Psoas muscle (tissue), 8 donors: ENCODE measurements around the gene ULK4. TPM values are rescaled to one million over a fixed set of nuclear protein-coding genes. Genes with fewer than 3 reads are reported as not detected.

Experiments
- ATAC-seq, 4 donors: fragments of 200-7000 bp; cut with Tn5 transposase; one replicate each; pipeline ENCODE4 v1.9.1; 2020; ENCODE audit warnings: moderate library complexity in 3 of 4, mild to moderate bottlenecking in 2 of 4
- DNase-seq, 2 donors: peaks; one replicate each; pipeline ENCODE4 v3.0.0-alpha.2; 2020
- H3K27ac ChIP-seq: fragments of 200-600 bp; one replicate; pipeline ENCODE4 v1.8.0; 2022
- H3K27me3 ChIP-seq, 3 donors: fragments of 200-600 bp in 1 of 3; one replicate each; pipeline versions ENCODE4 v1.6.1 to v1.8.0; 2013 to 2022; ENCODE audit warnings: low read length in 2 of 3, mild to moderate bottlenecking in 2 of 3, moderate library complexity in 1 of 3; ENCODE audit not compliant: insufficient read depth in 3 of 3
- H3K36me3 ChIP-seq, 2 donors: fragments of 200-600 bp in 1 of 2; one replicate each; pipeline versions ENCODE4 v1.6.1 to v1.8.0; 2013 to 2022; ENCODE audit warnings: low read depth in 1 of 2, mild to moderate bottlenecking in 1 of 2, moderate library complexity in 1 of 2; ENCODE audit not compliant: insufficient read depth in 1 of 2
- H3K4me1 ChIP-seq: fragments of 200-600 bp; one replicate; pipeline ENCODE4 v1.8.0; 2022
- H3K4me3 ChIP-seq: fragments of 200-600 bp; one replicate; pipeline ENCODE4 v1.8.0; 2022; ENCODE audit warnings: mild to moderate bottlenecking
- H3K9me3 ChIP-seq: fragments of 200-600 bp; one replicate; pipeline ENCODE4 v1.8.0; 2022
- CTCF ChIP-seq: fragments of 200-600 bp; IDR thresholded peaks from one replicate; pipeline ENCODE4 v1.8.0; 2022; ENCODE audit warnings: antibody characterized with exemption
- WGBS, 3 donors: extraction: QIAGEN DNeasy Blood & Tissue Kit; methylation state at CpG; one replicate each; pipeline versions ENCODE4 v1.1.6 to v1.1.7; 2013; 5-methylcytosine and 5-hydroxymethylcytosine counted together
- intact Hi-C, 2 donors: fragments of 100-400 bp; cut with DNase I; formaldehyde crosslinking; loops; one replicate each; pipeline versions ENCODE4 v1.11.0 to v1.14.2; 2022
- polyA plus RNA-seq, 3 donors: library from polyadenylated mRNA; stranded (reverse); fragments of 200-250 nt; gene quantifications; one replicate each; pipeline ENCODE4 v1.2.3, GENCODE V29; 2013
- total RNA-seq, 4 donors: library from RNA; stranded (reverse); fragmentation: NEBNext Ultra II Directional in 2 of 4; extraction: Animal tissue kit (Norgen Biotek cat#: 25700) in 2 of 4; gene quantifications; one replicate each; pipeline versions ENCODE4 v1.2.1 to v1.2.4, GENCODE V29; 2021 to 2023
- donor health status: healthy with polysubstance abuse.
- donor health status: DM: no; HTN: no; CAD: no; lungs with moderate emphysema.
- donor health status: Bipolar disorder and iron deficiency.
- donor health status: healthy.
- donor health status: DM: yes; HTN: yes; CAD: no.
- donor health status: DM: no; HTN: no; CAD: no.
- donor health status: DM: no; HTN: no; CAD: no.
- donor health status: DM: yes; HTN: yes; CAD: no.

The ULK4 gene
- total and polyA plus RNA-seq, 7 donors: 0.61 to 3.2 (median 1.0) TPM

- ATAC-seq (no peak), DNase-seq (no peak)
- intact Hi-C loops: no loop called here
- H3K4me3 ChIP-seq: no peak overlapping the region
- no peak overlapping the region for H3K27ac ChIP-seq
- no peak for TF ChIP-seq CTCF
- no peaks in the 10 kb centered on the region for H3K27me3 ChIP-seq
- no peaks in the 10 kb centered on the region for H3K9me3 ChIP-seq
- H3K4me1 ChIP-seq: no peaks in the 10 kb centered on the region
- H3K36me3 ChIP-seq: peaks cover 29 to 90% of the 10 kb centered on the region in 2 donors
- WGBS, 3 donors: 49 to 55% (median 53%) methylated on average over 6 of the region's 6 CpGs
Observed at GRCh38 chr3:41234823-41235721, 726.8 kb downstream of the ULK4 start.

GRCh38 chr3:41224120-41224806 is 737.6 kb downstream of the ULK4 start:
- DNase-seq: no peak
- Histone ChIP-seq H3K36me3 (peaks cover 12 to 44% of the 10 kb centered on the region in 2 donors), H3K27me3 (no peaks in the 10 kb centered on the region), H3K4me1 (peaks cover 51% of the 10 kb centered on the region), H3K27ac (peak overlapping the region; percentile 48), H3K4me3 (no peak overlapping the region), H3K9me3 (no peaks in the 10 kb centered on the region)
- peak; percentile 93 to 98 (median 97) for ATAC-seq
- intact Hi-C loops: no loop called here
- no peak for TF ChIP-seq CTCF
- WGBS, 3 donors: 57 to 60% (median 59%) methylated on average over 3 of the region's 3 CpGs

- Histone ChIP-seq H3K4me1 (peaks cover 54% of the 10 kb centered on the region), H3K27ac (peak overlapping the region; percentile 44), H3K27me3 (no peaks in the 10 kb centered on the region), H3K4me3 (no peak overlapping the region), H3K36me3 (peaks cover 12 to 44% of the 10 kb centered on the region in 2 donors), H3K9me3 (no peaks in the 10 kb centered on the region)
- no peak for TF ChIP-seq CTCF
- 78 to 88% (median 84%) methylated on average over 2 of the region's 2 CpGs for WGBS, 3 donors
- DNase-seq (no peak), ATAC-seq (peak in 2 of 4 donors; percentile 3 to 7)
- intact Hi-C loops: no loop called here
Observed at GRCh38 chr3:41223691-41224090, 738.2 kb downstream of the ULK4 start.

GRCh38 chr3:41223078-41223477 is 738.8 kb downstream of the ULK4 start:
- no peak overlapping the region for H3K27ac ChIP-seq
- no peak for TF ChIP-seq CTCF
- H3K4me1 ChIP-seq: peaks cover 54% of the 10 kb centered on the region

More at GRCh38 chr3:41223078-41223477, 738.8 kb downstream of the ULK4 start:
- intact Hi-C loops: no loop called here
- no peak for ATAC-seq
- DNase-seq: no peak
- whole genome bisulfite sequencing, 3 donors: 75 to 89% (median 81%) methylated on average over 2 of the region's 2 CpGs
- peaks cover 12 to 38% of the 10 kb centered on the region in 2 donors for H3K36me3 ChIP-seq
- H3K9me3 ChIP-seq: no peaks in the 10 kb centered on the region
- H3K4me3 ChIP-seq: no peak overlapping the region
- H3K27me3 ChIP-seq: no peaks in the 10 kb centered on the region
